Memory B cell (primary cell): ENCODE data around the gene GTPBP1.

Experiments used
- ATAC-seq: fragments of 150-1000 bp; cut with Tn5 transposase; 2 replicates; pipeline ENCODE4 v1.10.0; 2021; ENCODE audit warnings: low read depth, mild to moderate bottlenecking, moderate library complexity
- DNase-seq, 2 donors: peaks; one replicate each; pipeline ENCODE4 v3.0.0; 2022; ENCODE audit warnings: low spot score in 2 of 2
- H3K27ac Mint-ChIP-seq: one replicate; pipeline ENCODE4 v1.8.0; 2022; ENCODE audit warnings: mild to moderate bottlenecking, moderate library complexity, mixed read lengths
- H3K27me3 Mint-ChIP-seq: one replicate; pipeline ENCODE4 v1.8.0; 2022; ENCODE audit warnings: mixed read lengths
- H3K36me3 Mint-ChIP-seq: one replicate; pipeline ENCODE4 v1.8.0; 2022; ENCODE audit warnings: mild to moderate bottlenecking, mixed read lengths
- H3K4me1 Mint-ChIP-seq: one replicate; pipeline ENCODE4 v1.8.0; 2022; ENCODE audit warnings: mixed read lengths
- H3K4me3 Mint-ChIP-seq: one replicate; pipeline ENCODE4 v1.8.0; 2022; ENCODE audit warnings: mild to moderate bottlenecking, moderate library complexity, mixed read lengths
- H3K9me3 Mint-ChIP-seq: one replicate; pipeline ENCODE4 v1.8.0; 2022; ENCODE audit warnings: mixed read lengths

Gene GTPBP1

DNA sequence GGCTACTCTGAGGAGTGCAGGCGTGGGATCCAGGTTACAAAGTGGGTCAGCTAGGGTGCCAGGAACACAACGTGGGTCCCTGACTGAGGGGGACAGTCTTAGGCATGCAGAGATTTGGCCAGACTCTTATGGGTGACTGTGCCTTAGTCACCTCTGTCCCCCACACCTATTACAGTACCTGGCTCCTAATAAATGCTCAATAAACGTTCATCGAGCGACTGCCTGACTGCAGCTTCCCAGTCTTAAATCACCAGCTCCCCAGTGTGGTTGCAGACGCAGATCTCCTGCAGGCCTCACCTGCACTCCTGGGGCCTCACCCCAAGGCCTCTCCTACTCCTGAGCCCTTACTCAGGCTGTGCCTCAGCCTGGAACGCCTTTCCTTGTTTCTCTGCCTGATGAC lies 53.3 kb downstream of the GTPBP1 start:
- DNase-seq = no peak
- peaks cover 3% of the 10 kb centered on the region for H3K36me3 Mint-ChIP-seq
- ATAC-seq = no peak
- H3K27ac Mint-ChIP-seq = no peak overlapping the region
- peaks cover 33% of the 10 kb centered on the region for H3K4me1 Mint-ChIP-seq
- H3K4me3 Mint-ChIP-seq = no peak overlapping the region
- no peaks in the 10 kb centered on the region for H3K27me3 Mint-ChIP-seq
- H3K9me3 Mint-ChIP-seq = no peaks in the 10 kb centered on the region

DNA sequence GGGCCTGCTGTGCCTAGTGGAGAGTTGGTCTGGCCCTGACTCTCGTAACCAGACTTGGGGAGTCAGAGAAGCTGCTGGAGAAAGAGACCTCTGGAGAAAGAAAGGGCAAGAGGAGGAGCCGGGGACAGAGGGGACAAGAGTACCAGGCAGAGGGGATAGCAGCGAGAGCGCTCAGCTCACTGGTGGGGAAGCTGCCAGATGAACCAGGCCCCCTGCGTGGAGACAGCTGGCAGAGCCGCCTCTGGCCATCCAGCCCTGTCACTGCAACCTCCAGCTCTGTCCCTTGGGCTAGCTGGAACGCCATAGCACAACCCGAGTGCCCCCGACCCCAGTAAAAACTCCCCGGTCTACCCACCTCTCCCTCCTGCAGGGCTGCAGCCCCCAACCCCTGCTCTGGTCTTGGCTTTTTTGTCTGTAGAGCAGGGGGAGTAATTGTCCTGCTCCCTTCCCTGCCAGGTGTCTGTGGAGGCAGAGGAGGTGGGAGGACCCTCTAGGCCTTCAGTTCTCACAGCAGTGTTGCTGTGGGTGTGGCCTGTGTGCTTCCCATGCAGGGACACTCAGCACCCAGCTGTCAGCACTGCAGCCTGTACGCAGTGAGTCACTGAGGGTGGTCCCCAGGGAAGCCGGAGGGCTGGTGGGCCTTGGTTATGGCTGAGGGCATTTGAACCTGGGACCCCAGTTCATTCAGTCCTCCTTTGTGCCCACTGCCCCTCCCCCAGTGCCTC lies 54.9 kb downstream of the GTPBP1 start:
- no peak overlapping the region for H3K27ac Mint-ChIP-seq
- H3K9me3 Mint-ChIP-seq = no peaks in the 10 kb centered on the region
- no peak overlapping the region for H3K4me3 Mint-ChIP-seq
- no peaks in the 10 kb centered on the region for H3K27me3 Mint-ChIP-seq
- H3K36me3 Mint-ChIP-seq = no peaks in the 10 kb centered on the region
- DNase-seq (no peak), ATAC-seq (no peak)
- peaks cover 34% of the 10 kb centered on the region for H3K4me1 Mint-ChIP-seq

DNA sequence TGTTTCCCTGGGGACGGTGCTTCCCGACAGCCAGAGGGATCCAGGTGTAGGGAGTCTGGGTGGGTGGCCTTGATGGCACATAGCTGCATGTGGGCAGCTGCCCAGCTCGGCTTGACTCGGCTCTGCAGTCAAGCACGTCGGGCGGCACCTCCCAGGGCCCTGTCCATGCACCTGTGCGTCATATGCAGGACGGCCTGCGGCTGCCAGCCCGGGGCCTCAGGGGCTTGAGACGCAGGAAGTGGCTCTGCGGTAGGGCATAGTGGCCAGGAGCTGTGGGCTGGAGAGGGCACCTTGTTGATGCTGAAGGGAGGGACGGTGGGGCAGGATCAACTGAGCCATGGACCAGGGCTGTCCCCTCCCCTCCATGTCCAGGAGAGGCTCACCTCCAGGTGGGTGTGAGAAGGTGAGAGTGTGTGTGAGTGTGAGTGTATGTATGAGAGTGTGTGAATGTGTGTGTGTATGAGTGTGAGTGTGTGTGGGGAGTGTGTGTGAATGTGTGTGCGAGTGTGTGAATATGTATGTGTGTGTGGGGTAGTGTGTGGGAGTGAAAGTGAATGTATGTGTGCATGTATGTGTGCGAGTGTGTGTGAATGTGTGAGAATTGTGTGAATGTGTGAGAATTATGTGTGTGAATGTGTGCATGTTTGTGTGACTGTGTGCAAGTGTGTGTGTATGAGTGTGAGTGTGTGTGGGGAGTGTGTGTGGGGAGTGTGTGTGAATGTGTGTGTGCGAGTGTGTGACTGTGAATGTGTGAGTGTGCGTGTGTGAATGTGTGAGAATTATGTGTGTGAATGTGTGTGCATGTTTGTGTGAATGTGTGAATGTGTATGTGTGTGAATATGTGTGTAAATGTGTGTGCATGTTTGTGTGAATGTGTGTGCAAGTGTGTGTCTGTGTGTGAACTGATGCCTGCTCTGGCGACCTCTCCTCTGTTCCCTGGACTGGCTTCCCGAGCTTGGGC lies 55.7 kb downstream of the GTPBP1 start:
- Mint-ChIP-seq H3K4me1 (peaks cover 37% of the 10 kb centered on the region), H3K9me3 (no peaks in the 10 kb centered on the region), H3K27ac (no peak overlapping the region), H3K36me3 (no peaks in the 10 kb centered on the region), H3K4me3 (no peak overlapping the region), H3K27me3 (no peaks in the 10 kb centered on the region)
- DNase-seq = no peak
- ATAC-seq = peak; percentile 9

DNA sequence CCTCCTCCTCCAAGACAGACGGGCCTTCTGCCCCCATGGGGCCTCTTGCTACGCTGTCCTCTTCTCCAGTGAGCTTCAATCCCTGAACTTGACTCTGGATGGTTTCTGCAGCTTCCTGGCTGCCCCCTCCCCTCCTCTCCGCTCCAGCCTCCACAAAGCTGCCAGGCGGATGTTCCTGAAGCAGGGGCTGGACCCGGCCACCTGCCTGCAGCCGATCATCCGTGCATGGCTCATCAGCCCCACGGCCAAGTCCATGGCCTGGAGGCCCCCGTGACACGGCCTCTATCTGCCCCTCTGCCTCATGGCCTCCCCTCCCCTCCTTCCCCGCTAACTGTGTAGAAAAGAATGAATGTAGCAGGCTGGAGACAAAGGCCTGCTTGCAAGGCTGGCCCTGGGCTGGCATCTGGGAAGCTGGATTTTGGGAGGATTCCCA lies 56.8 kb downstream of the GTPBP1 start:
- H3K27ac Mint-ChIP-seq = no peak overlapping the region
- no peaks in the 10 kb centered on the region for H3K27me3 Mint-ChIP-seq
- H3K36me3 Mint-ChIP-seq = no peaks in the 10 kb centered on the region
- ATAC-seq = no peak
- no peak for DNase-seq
- peaks cover 28% of the 10 kb centered on the region for H3K4me1 Mint-ChIP-seq
- H3K4me3 Mint-ChIP-seq = no peak overlapping the region
- H3K9me3 Mint-ChIP-seq = no peaks in the 10 kb centered on the region

DNA sequence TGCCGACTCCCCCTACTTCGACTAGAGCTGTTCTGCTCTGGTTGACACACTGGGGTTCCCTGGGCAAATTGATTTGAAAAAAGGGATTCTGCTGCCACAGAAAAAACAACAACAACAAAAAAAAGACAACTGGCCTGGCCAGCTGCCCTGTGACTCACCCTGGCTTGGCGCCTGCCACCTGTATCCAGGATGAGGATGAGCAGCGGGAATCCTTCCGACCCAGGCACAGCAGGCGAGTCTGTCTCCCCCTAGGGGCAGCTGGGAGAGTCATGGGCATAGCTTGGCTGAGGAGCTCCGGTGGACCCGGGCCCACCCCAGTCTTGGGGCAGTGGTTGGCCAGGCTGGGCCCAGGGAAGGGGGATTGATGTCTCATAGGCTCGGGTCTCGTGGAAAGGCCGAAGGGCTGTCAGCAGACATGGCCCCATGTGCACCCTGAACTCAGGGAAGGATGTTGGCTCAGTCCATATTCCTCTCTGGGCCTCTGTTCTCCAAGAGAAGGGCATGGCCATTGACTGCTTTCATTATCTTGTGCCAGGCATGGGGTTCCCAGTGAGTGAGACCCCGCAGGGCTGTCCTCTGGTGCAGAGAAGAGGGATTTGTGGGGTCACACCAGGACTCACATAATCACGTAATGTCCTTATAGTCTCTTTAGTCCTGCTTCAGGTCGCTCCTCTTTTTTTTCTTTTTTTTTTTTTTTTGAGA lies 60.5 kb downstream of the GTPBP1 start:
- DNase-seq = no peak

DNA sequence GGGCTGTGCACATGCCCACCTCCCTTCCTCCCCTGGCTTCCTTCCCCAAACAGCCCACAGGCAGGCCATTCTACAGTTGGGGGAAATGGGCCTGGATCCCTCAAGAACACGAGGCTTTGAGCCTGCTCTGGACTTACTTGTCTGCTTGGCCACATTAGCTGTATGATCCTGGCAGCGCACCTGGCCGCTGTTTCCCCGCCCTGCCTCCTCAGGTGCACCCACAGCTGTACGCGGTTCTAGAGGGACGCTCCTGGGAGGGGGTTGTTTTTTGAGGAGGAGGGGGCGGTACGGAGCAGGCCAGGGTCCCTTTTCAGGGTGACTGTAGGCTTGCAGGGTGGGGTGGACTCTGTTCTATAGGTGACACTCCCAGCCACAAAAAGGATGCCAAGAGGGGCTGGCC lies 61.6 kb downstream of the GTPBP1 start:
- Mint-ChIP-seq H3K27ac (no peak overlapping the region), H3K36me3 (no peaks in the 10 kb centered on the region), H3K9me3 (no peaks in the 10 kb centered on the region), H3K27me3 (no peaks in the 10 kb centered on the region), H3K4me3 (no peak overlapping the region), H3K4me1 (peaks cover 12% of the 10 kb centered on the region)
- ATAC-seq = no peak
- no peak for DNase-seq

More for the DNA sequence above, 60.5 kb downstream of the GTPBP1 start:
- peak; percentile 68 for ATAC-seq
- Mint-ChIP-seq H3K4me3 (no peak overlapping the region), H3K27me3 (no peaks in the 10 kb centered on the region), H3K27ac (no peak overlapping the region), H3K9me3 (no peaks in the 10 kb centered on the region), H3K4me1 (peaks cover 12% of the 10 kb centered on the region), H3K36me3 (no peaks in the 10 kb centered on the region)

DNA sequence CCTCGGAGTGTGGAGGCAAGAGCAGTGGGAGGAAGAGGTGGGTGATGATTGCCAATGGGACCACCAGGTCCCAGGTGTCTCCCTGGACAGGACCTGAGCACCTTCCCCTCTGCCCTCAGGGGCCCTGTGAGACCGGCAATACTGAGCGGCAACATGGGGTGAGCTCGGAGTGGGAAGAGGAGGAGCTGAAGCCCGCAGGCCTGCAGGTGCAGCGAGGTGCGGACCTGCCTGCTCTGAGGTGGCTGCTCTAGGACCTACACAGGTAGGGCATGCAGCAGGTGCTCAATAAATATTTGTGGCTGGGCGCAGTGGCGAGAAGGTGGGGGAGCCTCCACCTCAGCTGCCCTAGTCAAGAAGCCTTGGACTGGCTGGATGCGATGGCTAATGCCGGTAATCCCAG lies 62.3 kb downstream of the GTPBP1 start:
- H3K27ac Mint-ChIP-seq = no peak overlapping the region
- ATAC-seq (no peak), DNase-seq (no peak)
- no peak overlapping the region for H3K4me3 Mint-ChIP-seq
- H3K27me3 Mint-ChIP-seq = no peaks in the 10 kb centered on the region
- H3K36me3 Mint-ChIP-seq = no peaks in the 10 kb centered on the region
- H3K4me1 Mint-ChIP-seq = peaks cover 12% of the 10 kb centered on the region
- H3K9me3 Mint-ChIP-seq = no peaks in the 10 kb centered on the region

DNA sequence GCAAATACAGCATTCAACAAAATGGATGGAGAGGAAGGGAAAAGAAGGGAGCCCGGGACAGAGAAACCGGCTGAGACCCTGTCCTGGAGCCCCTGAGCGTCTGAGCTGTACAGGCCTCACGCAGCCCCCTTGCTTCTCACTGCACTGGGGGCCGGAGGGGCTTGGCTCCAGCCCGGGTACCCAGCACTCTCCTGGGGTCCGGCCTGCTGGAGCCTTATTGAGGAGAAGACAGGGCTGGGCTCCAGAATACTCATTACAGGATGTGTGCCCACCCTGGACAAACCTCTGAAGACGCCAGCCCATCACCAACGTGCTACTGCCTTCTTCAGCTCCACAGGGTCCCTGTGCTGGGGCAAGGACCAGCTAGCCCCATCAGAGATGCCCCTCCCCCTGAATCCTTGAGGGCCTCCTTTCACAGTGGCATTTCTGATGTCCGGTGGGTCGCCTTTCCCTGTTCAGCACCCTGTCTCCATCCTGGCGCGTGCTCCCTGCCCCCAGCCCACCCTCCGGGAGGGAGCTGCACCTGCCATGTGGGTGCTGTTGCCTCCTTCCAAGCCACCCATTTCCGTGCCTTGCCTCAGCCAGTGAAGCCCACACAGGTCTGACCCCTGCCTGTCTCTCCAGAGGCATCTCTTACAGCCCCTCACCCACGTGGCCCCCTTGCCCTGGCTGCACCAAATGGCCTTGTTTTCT lies 64.7 kb downstream of the GTPBP1 start:
- H3K27me3 Mint-ChIP-seq = no peaks in the 10 kb centered on the region
- no peak overlapping the region for H3K27ac Mint-ChIP-seq
- H3K4me1 Mint-ChIP-seq = peaks cover 14% of the 10 kb centered on the region
- DNase-seq (no peak), ATAC-seq (no peak)
- H3K9me3 Mint-ChIP-seq = no peaks in the 10 kb centered on the region
- no peaks in the 10 kb centered on the region for H3K36me3 Mint-ChIP-seq
- no peak overlapping the region for H3K4me3 Mint-ChIP-seq

DNA sequence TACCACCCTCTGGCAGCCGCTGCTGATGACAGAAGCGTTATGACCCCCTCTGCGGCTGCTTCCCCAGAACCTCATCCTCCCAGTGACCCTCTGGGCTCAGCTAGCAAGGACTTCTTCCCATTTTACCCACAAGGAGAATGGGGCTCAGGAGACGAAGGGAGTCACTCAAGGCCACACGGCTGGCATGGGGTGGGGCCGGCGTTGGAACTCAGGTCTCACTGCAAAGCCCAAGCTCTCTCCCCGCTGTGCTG lies 66.8 kb downstream of the GTPBP1 start:
- H3K27ac Mint-ChIP-seq = no peak overlapping the region
- no peaks in the 10 kb centered on the region for H3K36me3 Mint-ChIP-seq
- H3K4me3 Mint-ChIP-seq = no peak overlapping the region
- DNase-seq = no peak
- ATAC-seq = no peak
- H3K9me3 Mint-ChIP-seq = no peaks in the 10 kb centered on the region
- peaks cover 8% of the 10 kb centered on the region for H3K4me1 Mint-ChIP-seq
- no peaks in the 10 kb centered on the region for H3K27me3 Mint-ChIP-seq

DNA sequence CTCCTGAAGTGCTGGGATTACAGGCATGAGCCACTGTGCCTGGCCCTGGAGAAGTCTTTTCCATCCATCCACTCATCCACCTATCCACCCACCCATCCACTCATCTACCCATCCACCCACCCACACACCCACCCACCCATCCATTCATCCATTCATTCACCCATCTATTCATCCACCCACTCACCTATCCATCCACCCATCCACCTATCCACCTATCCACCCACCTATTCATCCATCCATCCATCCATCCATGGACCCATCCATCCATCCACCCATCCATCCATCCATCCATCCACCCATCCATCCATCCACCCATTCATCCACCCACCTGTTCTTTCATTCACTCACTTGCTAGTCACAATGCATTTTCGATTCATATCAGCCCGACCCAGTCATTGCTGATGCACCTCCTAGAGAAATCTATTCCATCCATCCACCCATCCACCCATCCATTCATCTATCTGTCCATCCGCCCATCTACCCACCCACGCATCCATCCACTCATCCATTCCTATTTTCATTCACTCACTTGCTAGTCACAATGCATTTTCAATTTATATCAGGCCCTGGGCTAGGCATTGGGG lies 67.7 kb downstream of the GTPBP1 start:
- ATAC-seq = no peak
- H3K4me1 Mint-ChIP-seq = peaks cover 8% of the 10 kb centered on the region
- H3K9me3 Mint-ChIP-seq = no peaks in the 10 kb centered on the region

DNA sequence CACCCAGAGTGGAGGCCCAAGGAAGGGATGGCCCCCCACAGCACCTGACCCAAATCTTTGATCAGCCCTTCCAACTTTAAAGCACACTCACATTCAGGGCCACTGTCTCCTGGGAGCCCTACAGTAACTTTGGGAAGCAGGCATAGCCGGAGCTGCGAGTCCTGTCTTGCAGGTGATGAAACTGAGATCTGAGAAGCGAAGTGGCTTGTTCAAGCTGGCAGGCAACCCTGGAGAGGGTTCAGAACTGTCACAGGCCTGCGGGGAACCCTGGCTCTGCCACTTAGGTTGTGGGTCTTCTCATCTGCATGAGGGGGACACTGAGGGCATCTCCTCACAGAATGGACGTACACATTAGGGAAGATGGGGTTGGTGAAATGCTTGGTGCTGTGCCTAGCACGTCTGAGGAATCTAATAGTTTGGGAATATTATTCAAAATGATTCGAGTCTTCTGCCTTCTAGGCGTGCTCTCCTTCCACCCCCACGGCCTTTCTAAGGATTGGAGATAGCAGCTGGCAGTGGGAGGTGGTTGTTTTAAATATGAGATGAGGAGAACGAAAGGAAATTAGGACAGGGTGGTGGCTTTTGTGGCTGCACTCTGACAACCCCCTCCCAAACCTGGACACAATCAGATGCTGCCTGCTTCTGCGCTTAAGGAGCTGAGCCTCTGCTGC lies 68.9 kb downstream of the GTPBP1 start:
- Mint-ChIP-seq H3K4me1 (peaks cover 4% of the 10 kb centered on the region), H3K27ac (no peak overlapping the region), H3K9me3 (no peaks in the 10 kb centered on the region), H3K27me3 (no peaks in the 10 kb centered on the region), H3K36me3 (peaks cover 4% of the 10 kb centered on the region), H3K4me3 (no peak overlapping the region)
- ATAC-seq = no peak
- DNase-seq = no peak

More for the DNA sequence above, 67.7 kb downstream of the GTPBP1 start:
- no peaks in the 10 kb centered on the region for H3K27me3 Mint-ChIP-seq
- DNase-seq = no peak
- H3K27ac Mint-ChIP-seq = no peak overlapping the region
- no peak overlapping the region for H3K4me3 Mint-ChIP-seq
- H3K36me3 Mint-ChIP-seq = no peaks in the 10 kb centered on the region

DNA sequence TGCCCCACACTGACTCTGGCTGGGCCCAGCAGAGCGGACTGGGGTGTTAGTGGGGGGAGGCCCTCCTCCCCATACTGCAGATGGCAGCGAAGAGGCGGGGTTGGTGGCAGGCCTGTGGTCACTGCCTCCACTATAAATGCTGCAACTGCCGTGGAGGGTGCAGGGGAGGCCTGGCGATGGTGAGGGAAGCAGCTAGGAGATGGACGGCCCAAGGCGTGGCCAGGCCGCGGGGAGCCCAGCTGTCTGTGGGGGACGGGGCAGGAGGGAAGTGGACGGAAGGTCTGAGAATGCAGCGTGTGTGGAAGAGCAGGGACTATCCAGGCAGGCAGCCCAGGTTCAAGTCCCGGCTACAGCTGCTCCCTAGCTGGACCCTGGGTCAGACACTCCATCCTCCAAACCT lies 69.9 kb downstream of the GTPBP1 start:
- H3K36me3 Mint-ChIP-seq = peaks cover 4% of the 10 kb centered on the region
- no peaks in the 10 kb centered on the region for H3K9me3 Mint-ChIP-seq
- no peaks in the 10 kb centered on the region for H3K27me3 Mint-ChIP-seq
- ATAC-seq = no peak
- H3K27ac Mint-ChIP-seq = no peak overlapping the region
- H3K4me1 Mint-ChIP-seq = peaks cover 4% of the 10 kb centered on the region
- no peak overlapping the region for H3K4me3 Mint-ChIP-seq
- no peak for DNase-seq

DNA sequence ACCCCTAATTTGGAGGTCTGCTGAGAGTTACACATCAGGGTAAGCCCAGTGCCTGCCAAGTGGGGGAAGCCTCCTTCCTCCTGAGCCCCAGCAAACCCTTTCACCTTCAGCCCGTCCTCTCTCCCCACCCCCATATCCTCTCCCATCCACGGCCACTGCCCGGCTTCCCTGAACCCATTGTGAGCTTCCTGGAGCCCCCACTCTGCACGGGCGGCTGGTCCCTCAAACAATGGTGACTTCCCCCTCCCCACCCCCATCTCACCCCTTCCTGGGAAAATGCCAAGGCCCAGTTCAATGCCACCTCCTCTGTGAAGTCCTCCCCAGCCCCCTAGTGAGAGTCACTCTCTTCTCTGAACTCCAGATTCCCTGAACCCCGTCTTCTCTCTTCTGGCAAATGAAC lies 70.3 kb downstream of the GTPBP1 start:
- DNase-seq = no peak
- peaks cover 4% of the 10 kb centered on the region for H3K36me3 Mint-ChIP-seq
- peaks cover 4% of the 10 kb centered on the region for H3K4me1 Mint-ChIP-seq
- no peaks in the 10 kb centered on the region for H3K9me3 Mint-ChIP-seq
- H3K4me3 Mint-ChIP-seq = no peak overlapping the region
- ATAC-seq = no peak
- H3K27me3 Mint-ChIP-seq = no peaks in the 10 kb centered on the region
- no peak overlapping the region for H3K27ac Mint-ChIP-seq
